ENCODE results near the gene KLHL29. TPM values are rescaled to one million over a fixed set of nuclear protein-coding genes. Genes with fewer than 3 reads are reported as not detected.

Gene KLHL29
- total RNA-seq, 3 donors from 2014 or later (not counting 1 experiment from before 2014, with no cell fraction given): 0.24 to 0.43 (median 0.33) TPM

GRCh38 chr2:23425338-23425871 is 40.4 kb downstream of the KLHL29 start:
- Histone ChIP-seq H3K27me3 (ENCODE audit: control insufficient read depth, insufficient read depth, low read length) (no peaks in the 10 kb centered on the region), H3K27ac (ENCODE audit: low read length) (no peak overlapping the region), H3K36me3 (ENCODE audit: control insufficient read depth, insufficient read depth, low read length) (no peaks in the 10 kb centered on the region), H3K9me3 (ENCODE audit: control insufficient read depth, insufficient read depth, low read length) (no peaks in the 10 kb centered on the region), H3K4me1 (ENCODE audit: control insufficient read depth, insufficient read depth, low read length) (no peaks in the 10 kb centered on the region), H3K4me3 (ENCODE audit: low read length) (no peak overlapping the region)
- Mint-ChIP-seq H3K4me3 (no peak overlapping the region), H3K27me3 (ENCODE audit: low read depth in 2 of 2) (peaks cover 0 to 3% of the 10 kb centered on the region in 2 donors), H3K36me3 (no peaks in the 10 kb centered on the region), H3K9me3 (no peaks in the 10 kb centered on the region), H3K27ac (no peak overlapping the region), H3K4me1 (no peaks in the 10 kb centered on the region)
- intact Hi-C loops (cut with micrococcal nuclease): no loop called here
- no peak for ATAC-seq
- TF ChIP-seq CTCF (IDR thresholded peaks at IDR 0.05): no peak
- 76% methylated on average over 9 of the region's 9 CpGs for WGBS (ENCODE audit: insufficient coverage)
- no peak for DNase-seq

- Histone ChIP-seq H3K4me3 (ENCODE audit: low read length) (no peak overlapping the region), H3K4me1 (ENCODE audit: control insufficient read depth, insufficient read depth, low read length) (no peaks in the 10 kb centered on the region), H3K27me3 (ENCODE audit: control insufficient read depth, insufficient read depth, low read length) (no peaks in the 10 kb centered on the region), H3K36me3 (ENCODE audit: control insufficient read depth, insufficient read depth, low read length) (no peaks in the 10 kb centered on the region), H3K27ac (ENCODE audit: low read length) (no peak overlapping the region), H3K9me3 (ENCODE audit: control insufficient read depth, insufficient read depth, low read length) (no peaks in the 10 kb centered on the region)
- Mint-ChIP-seq H3K9me3 (no peaks in the 10 kb centered on the region), H3K36me3 (no peaks in the 10 kb centered on the region), H3K4me1 (no peaks in the 10 kb centered on the region), H3K27ac (no peak overlapping the region), H3K4me3 (no peak overlapping the region), H3K27me3 (ENCODE audit: low read depth in 2 of 2) (peaks cover 0 to 7% of the 10 kb centered on the region in 2 donors)
- DNase-seq: no peak
- no peak for ATAC-seq
- intact Hi-C loops (cut with micrococcal nuclease): no loop called here
- no peak for TF ChIP-seq CTCF (IDR thresholded peaks at IDR 0.05)
- 98% methylated on average over 3 of the region's 3 CpGs for WGBS (ENCODE audit: insufficient coverage)
Measured at GRCh38 chr2:23425885-23426262, 40.9 kb downstream of the KLHL29 start.

GRCh38 chr2:23426263-23426905 is 41.4 kb downstream of the KLHL29 start:
- no peak for DNase-seq
- no peak overlapping the region for H3K27ac Mint-ChIP-seq

More at GRCh38 chr2:23426263-23426905, 41.4 kb downstream of the KLHL29 start:
- Histone ChIP-seq H3K4me1 (ENCODE audit: control insufficient read depth, insufficient read depth, low read length) (no peaks in the 10 kb centered on the region), H3K9me3 (ENCODE audit: control insufficient read depth, insufficient read depth, low read length) (no peaks in the 10 kb centered on the region), H3K4me3 (ENCODE audit: low read length) (no peak overlapping the region), H3K27me3 (ENCODE audit: control insufficient read depth, insufficient read depth, low read length) (no peaks in the 10 kb centered on the region), H3K36me3 (ENCODE audit: control insufficient read depth, insufficient read depth, low read length) (no peaks in the 10 kb centered on the region), H3K27ac (ENCODE audit: low read length) (no peak overlapping the region)
- H3K4me1 Mint-ChIP-seq: no peaks in the 10 kb centered on the region
- WGBS (ENCODE audit: insufficient coverage): 91% methylated on average over 11 of the region's 12 CpGs
- no peak for ATAC-seq
- peaks cover 0 to 8% of the 10 kb centered on the region in 2 donors for H3K27me3 Mint-ChIP-seq (ENCODE audit: low read depth in 2 of 2)
- H3K9me3 Mint-ChIP-seq: no peaks in the 10 kb centered on the region
- TF ChIP-seq CTCF (IDR thresholded peaks at IDR 0.05): no peak
- intact Hi-C loops (cut with micrococcal nuclease): no loop called here
- H3K36me3 Mint-ChIP-seq: no peaks in the 10 kb centered on the region
- no peak overlapping the region for H3K4me3 Mint-ChIP-seq
